ENCODE data around the gene LHPP. TPM values are rescaled to one million over a fixed set of nuclear protein-coding genes. Genes with fewer than 3 reads are reported as not detected.

The LHPP gene
- total and polyA plus RNA-seq, 2 experiments from 2014 or later: 27.4 to 40.2 TPM

- H4K20me1 ChIP-seq (replicated peaks; ENCODE audit: insufficient read depth): no peaks in the 10 kb centered on the region; the same call in 1 of the 2 replicates
- H3K4me2 ChIP-seq: no peak overlapping the region
- no peak for TF ChIP-seq CTCF (conservative IDR thresholded peaks at IDR 0.05; ENCODE audit: low read depth in 2 of 2)
- TF ChIP-seq STAT1 (IDR thresholded peaks at IDR 0.05; ENCODE audit: unreplicated experiment): no peak
- TF ChIP-seq POLR2AphosphoS5 (IDR thresholded peaks at IDR 0.05; ENCODE audit: low read depth): no peak
- no peak for TF ChIP-seq ZNF331 (CRISPR knock-in tag; IDR thresholded peaks at IDR 0.05; ENCODE audit: low read depth)
- no peak for TF ChIP-seq JUNB (IDR thresholded peaks at IDR 0.05; ENCODE audit: unreplicated experiment)
- TF ChIP-seq ETS1 (IDR thresholded peaks at IDR 0.05): no peak
- TF ChIP-seq EZH2phosphoT487 (IDR thresholded peaks at IDR 0.05; ENCODE audit: unreplicated experiment): no peak
- TF ChIP-seq NANOG (IDR thresholded peaks at IDR 0.05; ENCODE audit: borderline replicate concordance): no peak
- H2AFZ ChIP-seq: no peak overlapping the region
- H3K4me1 Mint-ChIP-seq: peaks cover 26% of the 10 kb centered on the region
- H3K4me3 Mint-ChIP-seq: no peak overlapping the region
- peaks cover 38% of the 10 kb centered on the region for H3K4me1 ChIP-seq (ENCODE audit: insufficient read depth)
- H3K36me3 ChIP-seq (ENCODE audit: insufficient read depth): no peaks in the 10 kb centered on the region
- H3K79me2 ChIP-seq (replicated peaks; ENCODE audit: insufficient read depth): no peaks in the 10 kb centered on the region
- no peak overlapping the region for H3K27ac Mint-ChIP-seq
- no peaks in the 10 kb centered on the region for H3K9me2 ChIP-seq (ENCODE audit: insufficient read depth)
- H3K27me3 ChIP-seq (ENCODE audit: insufficient read depth): 0 out of 2 replicates have a peak, but pooled peaks cover under 1% of the 10 kb centered on the region
- DNase-seq (ENCODE audit: low spot score): no peak
- no peak overlapping the region for H3K4me3 ChIP-seq
- H3F3A ChIP-seq (replicated peaks; ENCODE audit: low read depth): peaks cover 10% of the 10 kb centered on the region; the same call in 1 of the 2 replicates
- H3K27ac ChIP-seq (ENCODE audit: low read depth): no peak overlapping the region
- no peaks in the 10 kb centered on the region for H3K36me3 Mint-ChIP-seq (ENCODE audit: low read depth)
- H3K9me3 Mint-ChIP-seq: no peaks in the 10 kb centered on the region
- ATAC-seq: no peak
- peaks cover 9% of the 10 kb centered on the region for H3K27me3 Mint-ChIP-seq (ENCODE audit: insufficient read depth, low read depth, poor library complexity)
These were observed 36.2 kb upstream of the LHPP start for GRCh38 chr10:124425227-124425962.

- Histone ChIP-seq H3K27me3 (ENCODE audit: insufficient read depth) (no peaks in the 10 kb centered on the region), H3K79me2 (replicated peaks; ENCODE audit: insufficient read depth) (no peaks in the 10 kb centered on the region), H3F3A (replicated peaks; ENCODE audit: low read depth) (0 out of 2 replicates have a peak, but pooled peaks cover 5% of the 10 kb centered on the region), H4K20me1 (replicated peaks; ENCODE audit: insufficient read depth) (no peaks in the 10 kb centered on the region; the same call in 1 of the 2 replicates), H3K4me3 (no peak overlapping the region), H3K9me2 (ENCODE audit: insufficient read depth) (no peaks in the 10 kb centered on the region), H3K4me2 (no peak overlapping the region), H2AFZ (no peak overlapping the region), H3K36me3 (ENCODE audit: insufficient read depth) (no peaks in the 10 kb centered on the region), H3K27ac (ENCODE audit: low read depth) (no peak overlapping the region), H3K4me1 (ENCODE audit: insufficient read depth) (peaks cover 23% of the 10 kb centered on the region)
- Mint-ChIP-seq H3K4me3 (no peak overlapping the region), H3K27me3 (ENCODE audit: insufficient read depth, low read depth, poor library complexity) (peaks cover 5% of the 10 kb centered on the region), H3K4me1 (peaks cover 20% of the 10 kb centered on the region), H3K36me3 (ENCODE audit: low read depth) (no peaks in the 10 kb centered on the region), H3K9me3 (no peaks in the 10 kb centered on the region), H3K27ac (no peak overlapping the region)
- DNase-seq (ENCODE audit: low spot score): no peak
- no peak for ATAC-seq
- TF ChIP-seq POLR2AphosphoS5 (IDR thresholded peaks at IDR 0.05; ENCODE audit: low read depth) (no peak), ZNF331 (CRISPR knock-in tag; IDR thresholded peaks at IDR 0.05; ENCODE audit: low read depth) (no peak), EZH2 (IDR thresholded peaks at IDR 0.05; ENCODE audit: low read depth, unreplicated experiment) (no peak), NANOG (IDR thresholded peaks at IDR 0.05; ENCODE audit: borderline replicate concordance) (no peak), STAT1 (IDR thresholded peaks at IDR 0.05; ENCODE audit: unreplicated experiment) (no peak), ZNF462 (CRISPR knock-in tag; IDR thresholded peaks at IDR 0.05) (no peak), CREB1 (CRISPR knock-in tag; IDR thresholded peaks at IDR 0.05; ENCODE audit: low read depth) (no peak)
These were observed 33.3 kb upstream of the LHPP start for GRCh38 chr10:124428207-124428777.

All from GM23338 (cell line).